Hepatic stellate cell (primary cell): ENCODE results near the gene CHIT1.
A peak's percentile ranks its signal among the peaks of the same experiment; 100 is the strongest.
"Not testable (repeated sequence)": the region's sequence is repeated elsewhere in the genome, so short reads cannot be mapped to it uniquely, and the experiment has no call there.

ENCODE experiments used
- DNase-seq: peaks from one replicate; pipeline ENCODE4 v3.0.0; 2011; ENCODE audit warnings: low spot score

The CHIT1 gene

DNA sequence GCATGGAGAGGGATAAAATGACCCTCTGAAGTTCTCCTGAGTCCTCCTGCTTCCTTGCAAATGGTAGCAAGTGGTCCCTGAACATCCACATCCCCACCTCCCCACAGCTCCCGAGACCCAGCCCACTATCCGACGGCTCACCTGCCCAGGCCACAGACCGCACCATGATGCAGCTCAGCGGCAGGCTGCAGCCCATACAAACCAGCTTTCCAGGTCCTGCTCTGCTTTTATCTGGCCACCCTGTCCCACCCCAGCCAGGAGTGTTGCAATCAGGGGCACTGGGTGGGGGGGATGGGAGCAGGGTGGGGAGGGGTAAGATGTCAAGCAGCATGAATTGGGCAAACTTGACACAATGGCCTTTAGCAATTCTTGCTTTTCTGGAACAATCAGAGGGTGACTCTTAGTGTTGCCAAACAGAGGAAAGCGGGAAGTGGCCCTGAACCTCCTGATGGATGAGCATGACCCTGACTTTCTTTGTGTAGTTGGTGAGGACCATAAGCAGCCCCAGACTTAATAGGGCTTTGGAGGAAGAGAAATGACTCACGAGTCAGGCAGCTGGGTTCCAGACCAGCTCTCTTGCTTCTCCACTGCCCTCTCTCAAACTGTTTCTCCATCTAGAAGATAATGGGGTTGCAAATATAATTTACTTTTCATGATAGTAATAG is at the start of gene CHIT1:
TSS of gene CHIT1 (minus strand) at position 203 of the 665 bp plus-strand sequence. CDS start at position 166, 37 bp downstream.
- DNase-seq, result no peak

DNA sequence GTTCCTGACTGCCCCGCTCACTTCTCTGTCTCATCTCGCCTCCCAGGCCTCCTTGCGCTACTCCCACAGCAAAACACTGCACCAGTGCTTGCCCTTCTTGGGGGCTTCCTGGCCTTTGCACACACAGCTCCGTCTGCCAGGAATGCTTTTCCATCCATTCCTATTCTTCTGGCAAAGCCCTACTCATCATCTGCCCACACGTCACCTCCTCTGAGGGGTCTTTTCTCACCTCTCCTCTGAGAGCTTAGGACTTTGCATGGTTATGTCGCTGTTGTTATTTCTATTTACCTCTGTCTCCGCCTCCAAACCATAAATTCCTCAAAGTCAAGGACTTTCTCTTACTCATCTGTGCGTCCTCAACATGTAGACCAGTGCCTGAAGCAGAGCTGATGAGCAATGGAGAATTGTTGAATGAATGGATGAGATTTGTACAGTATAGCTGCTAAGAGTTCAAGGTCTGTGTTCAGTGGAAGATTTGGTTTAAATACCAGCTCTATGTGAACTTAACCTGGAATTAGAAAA is 49.5 kb upstream of the CHIT1 start:
- no peak for DNase-seq

DNA sequence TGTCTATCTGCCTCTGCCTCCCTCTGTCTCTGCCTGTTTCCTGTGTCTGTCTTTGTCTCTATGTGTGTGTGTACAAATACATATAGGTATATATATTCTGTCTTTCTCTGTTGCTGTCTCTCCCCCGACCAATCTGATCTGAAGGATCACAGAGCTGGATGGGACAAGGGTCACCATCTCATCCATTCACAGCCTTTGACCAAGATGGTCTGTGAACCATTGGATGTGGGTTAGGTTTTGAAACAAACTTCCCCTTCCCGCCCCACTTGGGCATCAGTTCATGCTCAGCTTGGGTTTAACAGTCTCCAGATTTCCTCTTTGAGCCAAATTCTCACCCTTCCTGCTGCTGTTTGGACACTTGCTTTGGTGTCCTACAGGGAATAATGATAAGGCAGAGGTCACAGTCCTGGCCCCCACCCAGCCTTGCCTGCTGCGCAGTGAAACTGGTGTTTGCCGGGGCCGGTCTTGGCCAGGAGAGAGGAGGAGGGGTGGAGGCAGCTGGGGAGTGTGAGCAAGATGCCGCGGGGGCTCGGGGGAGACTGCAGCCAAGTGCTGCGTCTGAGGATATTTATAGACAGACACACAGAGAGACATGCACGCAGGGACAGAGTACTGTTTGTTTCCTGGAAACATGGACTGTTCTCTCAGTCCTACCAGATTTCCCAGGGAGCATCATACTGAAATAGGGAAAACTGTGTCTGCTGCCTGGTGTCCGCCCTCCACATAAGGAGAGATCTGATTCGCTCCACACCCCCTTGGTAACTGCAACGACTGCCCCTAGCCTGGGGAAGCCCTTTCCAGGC is 48.8 kb upstream of the CHIT1 start:
- DNase-seq, result peak; percentile 87

DNA sequence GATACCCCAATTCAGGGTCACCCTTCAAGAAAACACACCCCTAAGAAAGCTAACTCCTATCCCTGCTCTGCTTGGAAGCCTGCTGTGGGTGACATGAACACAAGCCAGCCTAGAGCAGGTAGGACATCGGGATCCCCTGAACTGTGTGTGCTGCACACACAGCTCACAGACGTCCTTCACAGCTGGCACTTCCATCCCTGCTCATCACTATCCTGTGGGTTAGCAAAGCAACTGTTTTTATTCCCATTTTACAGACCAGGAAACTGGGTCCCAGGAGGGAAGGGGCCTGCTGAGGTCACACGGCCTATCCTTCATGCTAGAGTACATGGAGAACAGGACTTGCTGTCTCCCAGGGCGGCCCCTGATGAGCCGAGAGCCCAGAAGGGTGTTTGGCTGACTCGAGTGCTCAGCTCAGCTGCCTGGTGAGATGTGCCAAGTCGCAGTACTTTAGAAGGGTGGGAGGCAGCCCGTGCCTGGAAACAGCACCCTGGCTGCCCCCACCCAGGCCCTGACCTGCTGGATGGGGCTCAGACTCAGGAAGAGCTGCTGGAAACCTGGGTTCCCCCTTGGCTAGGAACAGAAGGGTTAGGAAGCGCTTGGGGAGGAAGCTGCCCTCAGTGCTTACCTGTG is 47.6 kb upstream of the CHIT1 start:
- DNase-seq, result no peak

DNA sequence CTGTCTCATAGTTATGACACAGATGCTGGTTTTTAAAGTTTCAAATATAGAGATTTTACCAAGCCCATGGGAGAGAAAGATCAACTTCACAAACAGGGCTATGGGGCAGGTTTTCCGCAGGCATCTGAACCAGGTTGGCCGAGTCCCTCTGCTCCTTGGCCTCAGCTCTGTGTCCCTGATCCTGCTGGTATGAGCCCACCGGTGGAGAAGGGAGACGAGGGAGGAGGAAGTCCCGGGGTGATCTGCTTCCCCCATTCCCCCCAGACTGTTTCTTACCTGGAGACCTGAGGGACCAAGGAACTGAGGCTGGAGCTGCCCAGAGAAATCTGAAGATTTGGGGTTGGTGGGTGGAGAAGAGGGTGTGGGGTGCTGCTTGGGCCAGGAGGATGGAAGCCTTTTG is 46.9 kb upstream of the CHIT1 start:
- no peak for DNase-seq

DNA sequence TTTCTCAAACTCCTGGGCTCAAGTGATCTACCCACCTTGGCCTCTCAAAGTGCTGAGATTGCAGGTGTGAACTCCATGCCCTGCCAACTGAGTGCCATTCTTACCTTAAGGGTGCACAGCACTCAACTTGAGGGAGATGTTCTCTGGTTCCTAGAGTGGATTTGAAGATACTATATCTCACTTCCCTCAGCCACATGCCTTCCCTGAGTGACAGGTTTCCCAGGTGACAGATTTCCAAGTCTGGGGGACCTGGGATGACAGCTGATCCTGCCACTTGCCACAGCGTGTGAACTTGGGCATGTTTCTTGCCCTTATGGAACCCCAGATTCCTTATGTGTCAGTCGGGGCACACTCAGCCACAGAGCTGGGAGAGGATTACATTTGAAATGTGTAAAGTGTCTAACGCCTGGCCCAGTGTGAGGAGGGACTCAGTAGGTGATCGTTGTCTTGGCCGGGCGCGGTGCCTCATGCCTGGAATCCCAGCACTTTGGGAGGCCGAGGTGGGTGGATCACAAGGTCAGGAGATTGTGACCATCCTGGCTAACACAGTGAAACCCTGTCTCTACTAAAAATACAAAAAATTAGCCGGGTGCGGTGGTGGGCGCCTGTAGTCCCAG is 46.3 kb upstream of the CHIT1 start:
- DNase-seq, result no peak

DNA sequence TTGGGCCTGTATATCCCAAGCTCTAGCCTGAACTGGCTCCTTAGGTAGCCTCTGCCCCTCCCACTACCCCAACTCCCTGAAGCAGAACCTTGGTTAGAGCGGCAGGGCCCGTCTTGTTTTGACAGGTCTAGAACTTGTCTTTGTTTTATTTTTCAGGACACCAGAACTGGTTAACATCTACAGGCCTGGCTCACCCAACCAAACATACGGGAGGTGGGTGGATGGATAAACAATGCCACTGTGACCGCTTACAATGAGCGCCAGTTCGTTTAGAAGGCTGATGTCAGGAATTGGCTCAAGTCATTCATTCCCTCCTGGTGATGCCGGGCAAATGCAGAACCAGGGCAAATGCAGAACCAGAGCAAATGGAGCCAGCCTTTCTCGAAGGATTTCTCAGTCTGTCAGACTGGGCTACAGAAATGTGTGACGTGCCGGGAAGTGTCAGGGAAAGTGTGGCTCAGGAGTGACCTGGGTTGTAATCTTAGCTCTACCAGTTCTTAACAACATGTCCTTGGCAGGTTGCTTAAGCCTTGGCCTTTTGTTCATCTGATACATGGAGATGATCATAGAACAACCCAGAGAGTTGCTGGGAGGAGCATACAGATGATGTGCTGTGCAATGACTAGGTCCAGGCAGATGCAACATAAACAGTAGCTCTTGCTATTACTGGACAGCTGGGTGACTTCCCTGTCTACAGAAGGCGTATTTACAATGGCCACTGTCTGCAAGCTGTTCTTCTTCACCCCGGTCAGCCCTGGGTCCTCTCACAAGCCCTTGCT is 45.3 kb upstream of the CHIT1 start:
- DNase-seq, result no peak

DNA sequence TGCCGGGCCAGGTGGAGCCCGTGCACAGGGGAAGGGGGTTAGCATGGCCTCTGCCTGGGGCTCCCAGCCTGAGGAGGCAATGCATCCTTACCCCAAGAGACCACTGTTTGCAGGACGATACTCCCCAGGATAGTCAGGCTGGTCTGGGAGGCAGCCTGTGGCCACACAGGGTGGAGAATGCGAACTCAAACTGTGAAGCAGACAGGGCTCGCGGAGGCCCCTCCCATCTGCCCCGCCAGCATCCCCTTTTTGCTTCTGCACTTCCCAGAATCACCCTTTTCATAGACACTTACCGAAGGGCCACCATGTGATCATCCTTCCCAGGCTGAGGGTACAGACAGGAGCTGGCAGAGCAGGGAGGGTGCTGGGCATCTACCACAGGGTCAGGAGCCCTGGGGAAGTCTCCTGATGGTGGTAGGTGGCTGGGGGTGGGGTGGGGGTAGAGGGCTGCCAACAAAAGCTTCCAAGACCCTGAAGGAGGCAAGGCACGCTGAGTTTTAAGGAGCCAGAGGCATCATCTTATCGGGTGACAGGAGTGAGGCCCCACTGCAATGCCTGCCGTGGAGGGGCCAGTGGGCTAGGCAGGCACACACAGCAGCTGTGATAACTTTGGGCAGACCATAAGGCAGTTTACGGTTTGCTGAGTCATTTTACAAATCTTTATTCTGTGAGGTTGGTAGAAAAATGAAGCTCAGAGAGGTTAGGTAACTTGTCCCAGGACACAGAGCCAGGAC is 44.6 kb upstream of the CHIT1 start:
- DNase-seq, result no peak

DNA sequence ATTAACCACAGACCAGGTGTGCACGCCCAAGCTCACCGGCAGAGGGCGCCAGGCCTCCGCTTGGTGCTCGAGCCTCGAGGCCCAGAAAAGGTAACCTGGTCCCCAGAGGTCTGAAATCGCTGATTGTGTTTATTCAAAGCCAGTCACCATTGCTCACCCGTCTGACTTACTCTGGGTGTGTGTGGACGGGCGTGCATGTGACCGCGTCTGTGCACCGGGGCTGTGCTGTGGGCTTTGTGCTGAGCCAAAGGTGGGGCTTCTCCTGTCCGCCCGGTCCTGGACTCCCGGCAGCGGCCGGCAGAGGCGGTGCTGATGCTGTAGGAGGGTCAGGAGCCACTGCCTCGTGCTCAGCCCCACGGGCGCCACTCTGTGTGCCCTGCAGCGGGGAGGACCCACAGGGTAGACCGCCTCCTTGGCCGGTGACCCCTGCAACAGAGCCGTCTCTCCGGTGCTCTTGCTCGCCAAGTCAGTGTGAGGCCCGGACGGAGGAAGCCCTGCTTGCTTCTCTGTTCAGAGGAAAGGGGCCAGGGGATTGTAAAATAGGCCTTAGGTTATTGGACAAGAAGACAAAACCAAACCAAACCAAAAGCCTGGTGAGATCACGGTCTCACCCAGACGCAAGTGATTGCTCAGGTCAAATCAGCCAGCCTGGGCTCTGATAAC is 43.9 kb upstream of the CHIT1 start:
- peak; percentile 67 for DNase-seq

DNA sequence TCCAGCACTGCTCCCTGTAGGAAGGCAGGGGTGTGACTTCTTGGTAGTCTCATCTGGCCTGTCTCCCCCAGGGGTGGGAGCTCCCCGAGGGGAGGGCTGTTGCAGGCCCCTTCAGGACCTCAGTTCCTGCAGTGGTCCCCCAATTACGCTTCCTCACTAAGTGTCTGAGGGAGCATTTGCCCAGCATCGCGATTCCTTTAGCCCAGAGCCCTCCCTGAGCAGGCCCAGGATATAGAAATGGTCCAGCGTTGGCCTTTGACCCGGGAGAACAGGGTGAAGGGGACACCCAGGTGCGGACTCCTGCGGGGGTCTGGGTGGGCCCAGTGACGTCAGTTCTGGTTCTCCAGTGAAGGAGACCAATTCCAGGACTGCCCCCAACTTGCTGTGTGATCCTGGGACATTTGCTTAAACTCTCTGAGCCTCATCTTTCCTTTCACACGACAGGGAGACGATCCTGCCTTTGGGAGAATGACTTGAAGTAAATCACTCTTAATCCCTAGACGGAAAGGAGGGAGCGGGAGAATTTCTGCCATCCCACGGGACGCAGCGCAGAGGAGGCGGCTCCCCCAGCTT is 43.2 kb upstream of the CHIT1 start:
- DNase-seq, result no peak

DNA sequence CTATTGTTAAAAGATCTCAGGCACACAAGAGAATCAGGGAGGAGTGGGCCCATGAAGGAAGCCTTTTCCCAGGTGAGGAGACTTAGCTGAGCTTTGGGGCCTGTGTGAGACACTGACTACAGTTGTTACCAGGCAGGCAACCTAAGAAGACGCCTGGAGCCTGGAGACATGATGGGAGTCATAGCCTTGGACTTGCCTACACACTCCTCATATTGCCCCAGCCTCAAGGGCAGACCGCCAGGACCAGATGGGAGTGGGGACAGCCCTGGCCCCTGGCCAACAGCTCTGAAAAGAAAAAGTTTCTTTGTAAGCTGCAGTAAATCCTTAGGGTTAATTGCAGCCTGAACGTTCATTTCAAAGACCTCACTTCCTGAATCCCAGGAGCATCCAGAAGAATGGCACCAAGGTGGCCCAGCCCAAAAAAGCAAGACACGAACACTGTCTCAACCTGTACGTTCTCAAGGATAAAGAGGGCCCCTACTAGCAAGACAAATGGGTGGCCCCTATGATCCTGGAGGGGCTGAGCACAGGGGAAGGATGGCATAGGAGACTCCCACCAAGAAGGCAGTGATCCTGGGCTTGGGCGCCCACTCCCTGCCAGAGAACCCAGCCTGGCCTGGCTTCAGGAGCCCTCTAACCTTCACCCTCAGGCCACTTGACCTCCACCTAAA is 42.6 kb upstream of the CHIT1 start:
- no peak for DNase-seq

DNA sequence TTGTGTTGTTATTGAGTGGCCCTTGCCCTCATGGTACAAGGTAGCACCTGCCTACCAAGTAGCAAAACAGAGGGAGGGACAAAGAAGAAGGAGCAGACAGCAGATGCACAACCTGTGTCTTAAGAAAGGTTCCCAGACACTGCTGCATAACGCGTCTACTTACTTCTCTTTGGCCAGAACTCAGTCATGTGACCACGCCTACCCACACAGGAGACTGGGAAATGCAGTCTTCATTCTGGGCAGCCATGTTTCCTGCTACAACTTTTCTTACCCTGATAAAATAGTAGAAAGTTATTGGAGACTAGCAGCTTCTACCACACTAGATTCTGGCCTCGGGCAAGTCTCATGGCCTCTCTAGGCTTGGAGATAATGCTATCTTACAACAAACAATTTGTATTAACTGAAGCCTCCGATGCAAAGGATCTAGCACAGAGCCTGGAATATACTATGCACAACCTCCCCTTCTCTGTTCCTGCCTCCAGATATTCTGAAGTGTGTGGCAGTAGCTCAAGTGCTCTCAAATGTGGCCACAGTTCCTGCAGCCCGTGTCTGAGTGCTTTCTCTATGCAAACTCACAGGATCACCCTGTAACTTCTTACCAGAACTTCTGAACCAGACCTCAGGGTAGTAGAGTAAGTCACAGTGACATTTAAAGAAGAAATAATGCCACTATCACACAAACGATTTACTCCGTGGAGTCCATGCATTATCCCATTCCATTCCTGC is 41.7 kb upstream of the CHIT1 start:
- peak; percentile 64 for DNase-seq

DNA sequence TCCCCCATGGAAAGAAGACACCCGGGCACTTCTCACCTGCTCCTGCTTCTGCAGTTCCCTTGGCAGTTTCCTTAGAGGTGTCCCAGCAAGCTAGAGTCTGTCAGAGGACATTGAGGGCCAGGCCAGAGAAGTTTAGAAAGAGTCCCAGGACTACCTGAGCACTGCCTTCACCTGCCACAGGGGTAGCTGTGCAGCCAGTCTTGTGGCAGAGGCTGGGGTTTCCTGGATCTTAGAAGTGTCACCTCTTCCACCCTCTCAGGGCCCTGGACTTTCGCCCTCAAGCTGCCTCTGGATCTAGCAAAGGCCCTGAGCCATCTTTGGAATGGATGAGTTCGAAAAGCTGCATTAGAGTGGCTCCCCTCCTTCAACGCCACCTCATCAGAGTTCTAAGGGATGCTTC is 41.0 kb upstream of the CHIT1 start:
- DNase-seq, result no peak

DNA sequence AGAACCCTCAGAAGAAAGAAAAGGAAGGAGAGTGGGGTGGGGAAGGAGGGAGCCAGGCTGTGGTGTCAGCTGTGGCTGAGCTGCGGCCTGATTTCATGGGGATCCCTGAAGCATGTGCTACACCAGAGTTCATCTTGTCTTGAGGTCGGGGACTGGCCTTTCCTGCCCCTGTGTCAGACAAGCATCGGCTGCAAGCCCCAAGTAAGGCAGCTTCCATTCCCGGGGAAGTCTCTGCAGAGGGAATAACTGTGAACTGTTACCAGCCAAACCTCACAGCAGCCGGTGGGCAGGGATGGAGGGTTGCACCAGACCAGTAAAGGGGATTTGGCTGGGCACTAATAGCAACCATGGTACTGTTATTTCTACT is 40.2 kb upstream of the CHIT1 start:
- DNase-seq, result no peak

DNA sequence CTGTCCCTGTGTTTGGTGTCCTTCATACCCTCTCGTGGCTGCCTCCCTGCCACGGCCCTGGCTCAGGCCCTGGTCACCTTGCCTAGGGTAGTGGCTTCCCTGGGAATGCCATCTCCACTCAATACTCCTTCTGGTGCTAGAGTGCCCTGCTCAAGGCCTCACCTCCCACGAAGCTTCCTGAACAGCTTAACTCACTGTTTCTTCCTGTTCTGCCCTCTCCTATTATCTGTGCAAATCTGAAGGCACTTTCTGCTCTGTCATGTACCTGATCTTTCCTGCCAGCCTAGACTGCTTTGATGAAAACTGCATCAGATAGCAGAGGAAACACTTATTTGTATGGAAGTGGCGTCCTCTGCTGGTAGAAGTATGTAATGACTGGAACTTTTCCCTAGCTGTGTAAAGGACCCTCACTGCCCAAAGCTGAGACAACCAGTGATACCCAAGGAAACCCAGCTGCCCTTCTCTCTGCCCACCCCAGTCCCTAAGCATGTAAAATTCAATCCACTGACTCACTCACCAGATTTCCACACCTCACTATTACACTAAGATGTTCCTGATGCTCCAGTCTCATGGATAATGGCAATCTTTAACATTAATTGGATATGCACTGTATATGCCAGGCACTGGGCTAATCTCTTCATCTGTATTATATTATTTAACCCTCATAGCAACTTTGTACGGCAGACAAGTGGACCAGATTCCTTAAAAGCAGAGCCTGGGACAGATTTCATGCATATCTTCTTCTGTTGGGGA is 39.6 kb upstream of the CHIT1 start:
- peak; percentile 70 for DNase-seq

DNA sequence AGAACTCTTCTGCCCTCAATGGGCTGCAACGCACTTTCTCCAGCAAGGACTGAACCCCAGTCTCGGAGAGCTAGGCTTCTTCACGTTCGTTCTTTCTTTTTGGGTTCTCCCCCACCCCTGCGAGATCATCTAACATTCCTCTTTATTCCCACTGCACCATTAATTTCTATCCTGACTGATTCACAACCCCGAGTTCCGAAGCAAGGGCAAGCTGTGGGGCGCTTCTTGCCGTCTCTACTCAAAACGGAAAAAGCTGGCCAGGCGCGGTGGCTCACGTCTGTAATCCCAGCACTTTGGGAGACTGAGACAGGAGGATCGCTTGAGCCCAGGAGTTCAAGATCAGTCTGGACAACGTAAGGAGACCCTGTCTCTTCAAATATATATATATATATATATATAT is 38.4 kb upstream of the CHIT1 start:
- DNase-seq, result no peak

DNA sequence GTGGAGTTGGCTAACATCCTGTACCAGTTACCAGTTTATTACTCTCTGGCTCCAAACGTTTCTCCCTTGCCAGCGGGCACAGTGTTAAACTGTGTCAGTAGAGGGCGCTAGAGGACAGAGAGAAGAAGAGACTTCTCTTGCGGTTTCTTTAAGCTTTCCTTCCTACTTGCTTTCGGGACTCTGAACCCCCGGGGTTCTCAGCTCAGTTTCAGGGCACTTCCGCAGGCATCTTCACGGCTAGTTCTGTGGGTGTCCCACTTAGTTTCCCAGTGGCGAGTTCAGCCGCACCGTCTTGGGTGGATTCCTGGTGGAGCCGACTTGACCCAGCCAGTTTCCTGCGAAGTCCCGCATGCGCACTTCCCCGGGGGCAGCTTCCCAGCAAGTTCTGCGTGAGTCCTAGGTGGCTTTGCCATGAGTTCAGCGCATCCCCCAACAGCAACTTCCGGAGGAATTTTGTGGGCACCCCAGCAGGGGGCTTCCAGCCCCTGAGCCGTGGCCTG is 37.9 kb upstream of the CHIT1 start:
- DNase-seq, result peak; percentile 93

DNA sequence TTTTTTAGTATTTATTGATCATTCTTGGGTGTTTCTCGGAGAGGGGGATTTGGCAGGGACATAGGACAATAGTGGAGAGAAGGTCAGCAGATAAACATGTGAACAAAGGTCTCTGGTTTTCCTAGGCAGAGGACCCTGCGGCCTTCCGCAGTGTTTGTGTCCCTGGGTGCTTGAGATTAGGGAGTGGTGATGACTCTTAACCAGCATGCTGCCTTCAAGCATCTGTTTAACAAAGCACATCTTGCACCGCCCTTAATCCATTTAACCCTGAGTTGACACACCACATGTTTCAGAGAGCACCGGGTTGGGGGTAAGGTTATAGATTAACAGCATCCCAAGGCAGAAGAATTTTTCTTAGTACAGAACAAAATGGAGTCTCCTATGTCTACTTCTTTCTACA is 36.7 kb upstream of the CHIT1 start:
- not testable (repeated sequence) for DNase-seq
